HG02588 (cell line): ENCODE measurements around the gene STXBP2.

Source experiments
- ATAC-seq: cut with Tn5 transposase; IDR thresholded peaks from one replicate; pipeline ENCODE4 v1.9.1; 2021; ENCODE audit warnings: mild to moderate bottlenecking, moderate library complexity; ENCODE audit not compliant: unreplicated experiment

The STXBP2 gene

GRCh38 chr19:7677669-7678311, 40.9 kb downstream of the STXBP2 start:
- no peak for ATAC-seq

DNA sequence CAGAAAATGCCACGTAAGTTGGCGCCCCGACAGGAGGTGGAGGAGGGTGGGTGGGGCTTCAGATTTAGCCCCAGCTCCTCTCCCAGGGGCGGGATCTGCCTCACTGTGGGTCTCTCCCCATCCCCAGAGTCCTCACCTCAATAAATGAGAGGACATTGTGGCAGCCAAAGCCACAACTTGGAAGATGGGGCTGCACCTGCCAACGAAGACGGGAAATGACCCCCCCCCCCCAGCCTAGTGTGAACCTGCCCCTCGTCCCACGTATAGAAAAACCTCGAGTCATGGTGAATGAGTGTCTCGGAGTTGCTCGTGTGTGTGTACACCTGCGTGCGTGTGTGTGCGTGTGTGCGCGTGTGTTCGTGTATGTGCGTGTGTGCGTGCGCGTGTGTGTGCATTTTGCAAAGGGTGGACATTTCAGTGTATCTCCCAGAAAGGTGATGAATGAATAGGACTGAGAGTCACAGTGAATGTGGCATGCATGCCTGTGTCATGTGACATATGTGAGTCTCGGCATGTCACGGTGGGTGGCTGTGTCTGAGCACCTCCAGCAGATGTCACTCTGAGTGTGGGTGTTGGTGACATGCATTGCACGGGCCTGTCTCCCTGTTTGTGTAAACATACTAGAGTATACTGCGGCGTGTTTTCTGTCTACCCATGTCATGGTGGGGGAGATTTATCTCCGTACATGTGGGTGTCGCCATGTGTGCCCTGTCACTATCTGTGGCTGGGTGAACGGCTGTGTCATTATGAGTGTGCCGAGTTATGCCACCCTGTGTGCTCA, 42.3 kb downstream of the STXBP2 start:
- no peak for ATAC-seq

DNA sequence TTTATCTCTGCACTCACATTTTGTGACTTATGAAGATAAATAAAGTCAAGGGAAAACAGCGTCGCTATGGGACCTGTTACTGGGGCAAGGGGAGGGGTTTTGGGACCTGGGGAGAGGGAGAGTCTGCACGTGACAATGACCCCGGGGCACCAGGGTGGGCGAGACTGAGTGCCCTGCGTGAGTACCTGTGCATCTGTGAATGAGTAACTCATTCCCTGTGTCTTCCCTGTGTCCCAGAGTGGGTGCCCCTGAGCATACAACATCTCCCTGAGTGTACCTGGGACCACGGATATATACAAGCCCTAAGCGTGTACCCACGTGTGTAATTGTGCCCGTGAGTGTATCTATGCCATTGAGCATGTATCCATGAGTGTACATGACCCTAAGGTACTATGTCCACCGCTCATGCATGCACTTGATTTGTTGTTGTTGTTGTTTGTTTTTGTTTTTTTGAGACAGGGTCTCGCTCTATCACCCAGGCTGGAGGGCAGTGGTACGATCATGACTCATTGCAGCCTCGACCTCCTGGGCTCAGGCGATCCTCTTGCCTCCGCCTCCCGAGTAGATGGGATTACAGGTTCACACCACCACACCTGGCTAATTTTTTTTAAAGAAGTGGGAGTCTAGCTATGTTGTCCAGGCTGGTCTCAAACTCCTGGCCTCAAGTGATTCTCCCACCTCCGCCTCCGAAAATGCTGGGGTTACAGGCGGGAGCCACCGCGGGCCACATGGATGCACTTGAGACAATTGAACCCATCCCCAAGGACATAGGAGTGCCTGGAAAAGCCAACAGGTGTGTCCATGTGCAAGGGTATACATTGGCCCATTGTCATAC, 43.1 kb downstream of the STXBP2 start:
- no peak for ATAC-seq

DNA sequence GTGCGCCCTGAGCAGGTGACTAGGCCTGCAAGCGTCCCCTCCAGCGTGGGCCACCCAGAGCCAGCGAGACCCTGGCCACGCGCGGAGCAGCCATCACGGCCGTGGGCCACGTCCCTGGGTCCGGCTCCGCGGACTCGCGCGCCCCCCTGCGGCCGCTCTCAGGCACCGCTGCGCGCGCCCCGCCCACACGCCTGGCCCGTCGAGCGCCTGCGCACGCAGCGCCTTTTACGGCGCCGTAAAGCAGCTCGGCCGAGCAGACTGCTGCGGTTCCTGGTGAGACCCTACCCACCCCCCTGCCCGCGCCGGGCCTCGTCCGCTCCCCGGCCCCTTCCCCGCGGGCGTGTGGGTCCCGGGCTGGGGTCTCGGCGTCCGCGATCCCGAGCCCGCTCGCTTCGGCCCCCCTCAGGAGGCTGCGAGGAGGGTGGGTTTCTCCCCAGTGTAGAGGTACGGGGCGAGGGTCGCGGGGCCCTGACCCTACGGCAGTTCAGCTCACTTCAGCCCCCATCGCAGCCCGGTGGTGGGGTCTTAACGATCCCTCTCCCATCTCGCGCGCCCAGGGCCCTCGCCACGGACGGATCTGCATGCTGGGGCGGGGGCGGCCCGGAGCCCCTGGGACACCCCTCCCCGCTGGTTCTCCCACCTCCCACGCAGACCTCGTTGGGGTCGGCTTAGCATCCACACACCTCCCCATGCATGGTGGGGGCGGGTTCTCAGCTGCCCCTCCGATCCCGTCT, 43.9 kb downstream of the STXBP2 start, which contains the start of gene TRAPPC5:
Gene TRAPPC5 (plus strand): TSS at position 228 of the 734 bp plus-strand sequence. CDS start 1,421 bp downstream, outside the sequence.
- ATAC-seq = no peak

- ATAC-seq = no peak
These were observed 44.6 kb downstream of the STXBP2 start for GRCh38 chr19:7681340-7682174.

DNA sequence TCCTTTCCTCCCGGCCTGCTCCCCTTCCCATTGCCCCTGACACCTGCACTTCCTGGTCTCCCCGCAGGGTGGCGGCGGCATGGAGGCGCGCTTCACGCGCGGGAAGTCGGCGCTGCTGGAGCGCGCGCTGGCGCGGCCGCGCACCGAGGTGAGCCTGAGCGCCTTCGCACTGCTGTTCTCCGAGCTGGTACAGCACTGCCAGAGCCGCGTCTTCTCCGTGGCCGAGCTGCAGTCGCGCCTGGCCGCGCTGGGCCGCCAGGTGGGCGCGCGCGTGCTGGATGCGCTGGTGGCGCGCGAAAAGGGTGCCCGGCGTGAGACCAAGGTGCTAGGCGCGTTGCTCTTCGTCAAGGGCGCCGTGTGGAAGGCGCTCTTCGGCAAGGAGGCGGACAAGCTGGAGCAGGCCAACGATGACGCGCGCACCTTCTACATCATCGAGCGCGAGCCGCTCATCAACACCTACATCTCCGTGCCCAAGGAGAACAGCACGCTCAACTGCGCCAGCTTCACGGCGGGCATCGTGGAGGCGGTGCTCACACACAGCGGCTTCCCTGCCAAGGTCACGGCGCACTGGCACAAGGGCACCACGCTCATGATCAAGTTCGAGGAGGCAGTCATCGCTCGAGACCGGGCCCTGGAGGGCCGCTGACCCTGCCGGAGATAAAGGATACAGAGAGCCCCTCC, 45.4 kb downstream of the STXBP2 start:
- ATAC-seq = no peak

DNA sequence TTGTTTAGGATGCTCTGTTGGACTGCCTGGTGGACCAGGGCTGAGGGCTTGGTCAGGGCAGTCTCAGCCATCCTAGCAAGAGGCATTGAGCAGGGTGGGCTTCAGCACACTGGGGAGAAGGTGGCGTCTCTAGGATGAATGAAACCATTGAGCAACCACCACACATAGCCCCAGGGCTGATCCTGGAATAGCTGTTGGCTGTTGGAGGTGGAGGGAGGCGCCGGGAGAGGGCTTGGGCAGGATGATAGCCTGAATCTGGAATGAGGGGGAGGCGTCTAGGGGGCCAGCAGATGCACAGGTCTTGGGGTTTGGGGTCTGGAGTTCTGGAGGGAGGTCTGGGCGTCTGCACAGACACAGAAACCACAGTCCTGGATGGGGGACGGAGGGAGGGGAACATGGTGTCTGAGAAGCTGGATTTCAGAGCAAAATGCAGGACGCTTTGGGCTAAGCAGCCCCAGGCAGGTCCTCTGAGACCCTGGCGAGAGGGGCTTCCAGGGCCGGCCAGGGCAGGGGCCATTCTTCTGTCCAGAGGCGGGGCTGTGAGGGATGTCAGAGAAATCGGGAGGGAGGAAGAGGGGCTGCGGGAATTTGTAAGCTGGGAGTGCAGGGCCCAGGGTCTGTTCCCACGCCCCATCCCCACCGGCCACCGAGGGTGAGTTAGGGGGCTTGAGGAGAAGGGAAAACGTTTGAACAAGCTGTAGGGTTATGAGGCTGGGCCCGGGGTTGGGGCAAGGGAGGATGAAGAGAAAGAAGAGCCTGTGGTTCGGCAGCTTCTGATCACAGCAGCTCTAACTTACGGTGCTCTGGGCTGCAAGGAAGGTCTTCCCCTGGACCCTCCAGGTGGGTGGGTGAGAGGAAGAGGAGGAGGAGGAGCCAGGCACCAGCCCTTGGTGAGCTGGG, 48.9 kb downstream of the STXBP2 start:
- no peak for ATAC-seq

- no peak for ATAC-seq
These were observed 50.3 kb downstream of the STXBP2 start for GRCh38 chr19:7687177-7687576.

DNA sequence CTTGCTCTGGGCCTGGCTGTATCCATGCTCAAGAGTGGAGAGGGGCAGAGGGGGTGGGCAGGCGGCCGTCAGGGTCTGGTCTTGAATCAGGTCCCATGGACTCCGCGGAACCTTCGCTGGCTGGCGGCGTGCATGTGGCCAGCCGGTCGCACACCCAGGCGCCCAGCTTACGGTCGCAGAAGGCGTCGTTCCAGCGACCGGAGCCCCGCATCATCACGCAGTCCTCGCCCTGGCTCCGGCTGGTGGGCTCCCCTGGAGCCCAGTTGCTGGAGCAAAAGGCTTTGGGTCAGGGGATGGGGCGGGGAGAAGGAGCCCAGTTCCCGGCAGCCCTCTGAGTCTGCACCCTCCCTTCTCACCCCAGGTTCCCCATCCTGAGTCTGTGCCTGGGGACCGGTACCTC, 52.3 kb downstream of the STXBP2 start:
- ATAC-seq = no peak

DNA sequence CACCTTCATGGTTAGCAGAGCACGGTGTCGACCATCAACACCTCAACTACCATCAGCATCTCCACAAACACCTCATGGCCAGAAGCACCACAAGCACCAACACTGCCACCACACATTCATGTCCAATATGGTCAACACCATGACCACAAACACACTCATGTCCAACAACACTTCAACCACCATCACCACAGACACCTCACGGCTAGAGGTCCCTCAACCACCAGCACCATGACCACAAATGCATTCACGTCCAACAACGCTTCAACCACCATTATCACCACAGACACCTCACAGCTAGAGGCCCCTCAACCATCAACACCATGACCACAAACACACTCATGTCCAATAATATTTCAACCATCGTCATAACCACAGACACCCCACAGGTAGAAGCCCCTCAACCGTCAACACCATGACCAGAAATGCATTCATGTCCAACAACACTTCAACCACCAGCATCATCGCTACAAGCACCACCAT, 53.9 kb downstream of the STXBP2 start:
- ATAC-seq = no peak

DNA sequence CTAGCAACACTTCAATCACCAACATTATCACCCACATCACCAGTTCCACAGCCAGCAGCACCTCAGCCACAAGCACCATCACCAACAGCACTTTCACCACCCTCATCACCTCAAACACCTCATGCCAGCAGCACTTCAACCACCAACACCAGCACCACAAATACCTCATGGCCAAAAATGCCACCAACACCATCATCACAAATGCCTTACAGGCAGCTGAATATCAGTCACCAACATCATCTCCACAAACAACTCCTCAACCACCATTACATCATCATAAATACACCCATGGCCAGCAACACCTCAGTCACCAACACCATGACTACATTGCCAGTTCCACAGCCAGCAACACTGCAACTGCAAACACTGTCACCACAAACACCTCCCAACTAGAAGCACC, 54.6 kb downstream of the STXBP2 start:
- no peak for ATAC-seq

- no peak for ATAC-seq
These were observed 55.6 kb downstream of the STXBP2 start for GRCh38 chr19:7692417-7693088.

GRCh38 chr19:7694499-7694898, 57.6 kb downstream of the STXBP2 start:
- no peak for ATAC-seq
